ENCODE data around the gene PHLDB1.
"Not testable (repeated sequence)": the region's sequence is repeated elsewhere in the genome, so short reads cannot be mapped to it uniquely, and the experiment has no call there.

Gene PHLDB1

DNA sequence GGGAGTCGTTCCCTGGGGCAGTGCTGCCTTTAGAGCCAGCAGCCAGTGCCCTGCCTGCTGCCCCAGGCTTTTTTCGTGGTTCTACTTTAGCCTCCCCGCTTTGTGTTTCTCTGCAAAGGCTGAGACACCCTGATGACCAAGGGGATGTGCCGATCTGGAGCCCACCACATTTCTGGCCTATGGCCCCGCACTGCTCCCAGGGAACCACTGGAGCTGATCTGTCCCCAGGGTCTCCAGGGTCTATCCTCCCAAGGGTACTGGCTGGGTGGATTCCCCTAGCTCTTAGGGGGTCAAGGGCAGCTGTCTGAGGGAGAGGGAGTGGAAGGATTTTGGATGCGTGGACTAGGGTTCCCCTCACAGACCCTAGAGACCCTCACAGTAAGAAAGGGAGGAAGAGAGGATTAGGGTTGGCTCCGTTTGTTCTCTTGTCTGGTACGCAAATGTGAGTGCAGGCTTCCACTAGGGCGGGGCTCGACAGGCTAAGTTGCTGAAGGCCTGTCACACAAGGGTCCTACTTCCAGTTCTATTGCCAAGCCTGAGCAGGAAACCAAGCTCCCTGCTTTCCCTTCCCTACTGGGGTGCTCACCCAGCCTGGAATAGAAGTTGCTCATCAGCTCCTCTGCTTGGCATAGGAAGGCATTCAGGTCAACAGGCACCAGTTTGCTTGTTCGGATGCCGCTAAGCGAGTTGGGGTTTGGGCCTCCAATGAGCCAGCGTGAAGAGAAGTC lies 52.7 kb downstream of the PHLDB1 start:
- DNase-seq: no peak

DNA sequence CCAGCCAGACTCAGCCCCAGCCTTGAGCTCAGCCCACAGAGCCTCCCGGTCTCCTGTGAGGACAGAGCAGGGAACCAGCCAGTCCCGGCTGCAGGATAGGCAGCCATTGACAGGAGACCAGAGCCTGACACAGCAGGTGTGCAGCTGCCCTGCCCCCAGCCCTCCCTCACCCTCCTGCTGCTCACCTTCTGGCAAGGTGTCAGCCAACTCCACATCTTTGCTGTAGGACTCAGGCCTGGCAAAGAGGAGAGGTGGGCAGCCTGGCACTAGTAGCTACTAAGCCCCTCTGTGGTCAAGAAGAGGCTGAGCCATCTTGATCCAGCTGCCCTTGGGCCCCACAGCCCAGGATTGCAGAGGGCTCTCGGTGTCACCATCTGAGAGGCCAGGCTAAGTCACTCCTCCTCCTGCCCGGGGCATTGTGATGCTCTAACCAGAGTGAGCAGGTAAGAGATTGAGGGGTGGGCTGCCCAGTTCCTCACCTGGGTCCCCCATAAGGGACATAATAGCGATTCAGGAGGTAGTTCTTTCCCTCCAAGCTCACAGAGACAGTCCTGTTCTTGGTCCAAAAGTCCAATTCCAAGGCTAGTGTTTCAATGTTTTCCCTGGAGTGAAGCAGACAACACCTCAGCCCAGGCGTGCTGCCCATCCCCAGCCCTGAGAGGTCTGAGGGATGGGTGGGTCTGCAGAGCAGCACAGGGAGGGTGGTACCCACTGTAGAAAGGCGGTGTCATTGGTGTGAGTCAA lies 53.4 kb downstream of the PHLDB1 start:
- DNase-seq: no peak

DNA sequence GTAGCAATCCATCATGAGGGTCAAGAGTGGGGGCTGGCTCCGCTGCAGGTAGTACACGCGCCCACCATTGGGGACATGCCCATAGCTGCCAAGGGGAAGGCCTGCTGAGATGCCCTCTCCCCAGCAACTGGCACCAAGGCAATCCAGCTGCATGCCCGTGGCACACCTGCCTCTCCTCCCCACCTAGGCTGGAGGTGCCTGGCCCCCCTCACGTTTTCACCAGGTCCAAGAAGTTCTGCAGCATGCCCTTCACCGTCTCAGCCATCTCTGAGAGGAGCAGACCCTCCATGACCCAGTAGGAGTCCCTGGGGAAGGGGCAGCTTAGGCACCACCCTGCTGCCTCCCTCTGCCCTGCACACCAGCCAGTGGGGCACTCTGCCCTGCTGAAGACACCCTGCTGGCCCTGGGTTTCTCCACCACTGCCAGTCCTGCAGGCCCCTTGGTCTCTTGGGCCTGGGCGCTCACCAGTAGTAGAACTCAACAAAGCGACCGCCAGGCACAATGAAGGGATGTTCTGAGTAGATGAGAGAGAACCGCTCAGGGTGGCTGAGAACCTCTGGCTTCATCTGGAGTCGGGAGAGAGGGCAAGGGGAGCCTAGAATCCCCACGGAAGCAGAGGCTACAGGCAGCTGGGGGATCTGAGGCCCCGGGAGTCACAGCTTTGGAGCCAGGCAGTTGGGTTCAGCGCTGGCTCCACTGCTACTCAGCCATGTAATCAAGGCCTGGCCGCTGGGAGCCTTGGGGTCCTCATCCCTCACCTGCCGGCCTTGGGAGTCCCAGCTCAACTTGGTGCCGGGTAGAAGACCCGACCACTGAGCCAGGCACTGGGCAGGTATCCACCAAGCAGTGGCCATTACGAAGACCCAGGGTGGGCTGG lies 54.2 kb downstream of the PHLDB1 start:
- no peak for DNase-seq

DNA sequence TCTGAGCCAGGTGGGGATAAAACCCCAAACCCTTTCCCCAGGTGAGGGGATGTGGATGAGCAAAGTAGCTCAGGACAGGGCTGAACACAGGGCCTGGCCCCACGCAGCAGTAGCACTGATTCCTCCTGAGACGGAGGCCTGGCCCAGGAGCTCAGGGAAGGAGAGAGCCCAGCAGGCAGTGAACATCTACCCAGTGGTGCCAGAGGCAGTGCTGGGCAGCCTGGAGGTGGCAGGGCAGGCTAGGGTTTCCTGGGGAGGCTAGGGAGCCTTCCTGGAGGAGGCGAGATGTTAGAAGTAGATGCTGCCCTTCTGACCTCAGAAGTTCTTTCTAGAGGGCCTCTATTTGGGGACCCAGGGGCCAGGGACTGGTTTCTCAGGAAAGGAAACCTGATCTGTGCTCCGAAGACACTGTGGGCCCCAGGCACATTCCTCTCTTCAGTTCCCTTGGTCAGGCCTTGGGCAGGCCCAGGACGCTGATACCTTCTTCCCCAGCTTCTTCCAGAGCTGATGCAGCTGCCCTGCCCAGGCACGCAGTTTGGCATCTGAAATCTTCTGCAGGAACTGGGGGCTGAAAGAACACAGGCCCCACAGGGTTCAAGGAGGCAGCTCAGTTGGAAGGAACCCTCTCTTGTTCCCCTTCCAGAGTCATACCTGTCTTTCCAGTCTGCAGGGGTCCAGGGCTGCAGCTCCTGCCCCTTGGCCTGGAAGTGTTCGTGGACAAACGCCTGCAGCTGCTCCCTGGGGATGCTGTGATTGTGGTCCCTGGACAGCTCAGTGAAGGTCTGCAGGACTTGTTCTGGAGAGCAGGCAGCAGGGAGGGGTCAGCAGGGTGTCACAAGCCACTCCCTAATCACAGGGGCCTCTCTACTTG lies 55.2 kb downstream of the PHLDB1 start:
- no peak for DNase-seq

DNA sequence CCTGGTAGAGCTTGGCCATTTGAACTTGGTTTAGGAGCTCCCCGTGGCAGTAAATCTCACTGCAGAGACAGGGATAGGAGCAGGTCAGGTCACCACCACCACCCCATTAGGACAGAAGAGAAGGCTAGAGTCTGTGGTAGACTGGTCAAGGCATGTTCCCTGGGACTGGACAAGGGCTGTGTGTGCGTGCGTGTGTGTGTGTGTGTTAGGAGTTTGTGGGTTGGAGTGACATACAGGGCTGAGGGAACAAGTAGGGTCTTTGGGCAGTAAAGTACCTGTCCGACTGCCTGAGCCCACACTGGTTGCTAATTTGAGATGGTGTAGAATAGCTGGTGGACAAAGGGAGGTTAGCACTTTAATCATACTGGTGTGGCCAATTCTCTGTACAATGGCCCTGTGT lies 56.0 kb downstream of the PHLDB1 start:
- no peak for DNase-seq

DNA sequence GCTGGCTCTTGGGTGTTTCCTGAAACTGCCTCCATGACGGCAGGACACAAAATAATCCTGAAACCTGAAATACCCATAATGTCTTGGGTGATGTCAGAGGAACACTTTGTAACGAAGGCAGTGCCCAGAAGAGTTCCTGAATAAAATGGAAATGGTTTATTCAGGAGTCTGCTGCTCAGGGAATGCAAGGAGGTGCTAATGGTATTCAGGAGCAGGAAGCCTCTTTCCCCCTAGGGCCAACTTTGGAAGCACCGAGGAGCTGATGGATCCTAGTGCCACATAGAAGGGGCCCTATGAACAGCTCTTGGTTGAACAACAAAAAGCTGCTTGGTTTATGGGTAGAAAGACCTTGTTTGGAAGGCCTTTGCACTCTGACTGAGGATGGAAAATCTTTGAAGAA lies 56.5 kb downstream of the PHLDB1 start:
- no peak for DNase-seq

DNA sequence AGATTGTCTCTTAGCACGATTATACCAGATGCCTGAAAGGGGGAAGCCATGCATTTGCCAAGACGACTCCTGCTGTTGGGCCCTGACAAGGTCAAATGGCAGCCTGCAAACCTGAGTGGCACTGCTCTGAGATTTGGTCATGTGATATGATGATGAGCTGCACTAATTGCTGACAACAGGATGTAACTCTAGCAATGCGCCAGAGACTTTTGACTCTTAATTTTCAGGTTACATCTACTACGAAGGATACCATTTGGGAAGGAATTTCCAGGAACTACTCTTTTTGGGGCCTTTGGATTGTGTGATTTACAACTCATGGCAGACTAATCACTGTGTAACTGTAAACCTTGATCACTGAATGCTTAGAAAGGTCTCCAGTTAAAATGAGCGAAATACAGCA lies 59.0 kb downstream of the PHLDB1 start:
- DNase-seq: no peak

DNA sequence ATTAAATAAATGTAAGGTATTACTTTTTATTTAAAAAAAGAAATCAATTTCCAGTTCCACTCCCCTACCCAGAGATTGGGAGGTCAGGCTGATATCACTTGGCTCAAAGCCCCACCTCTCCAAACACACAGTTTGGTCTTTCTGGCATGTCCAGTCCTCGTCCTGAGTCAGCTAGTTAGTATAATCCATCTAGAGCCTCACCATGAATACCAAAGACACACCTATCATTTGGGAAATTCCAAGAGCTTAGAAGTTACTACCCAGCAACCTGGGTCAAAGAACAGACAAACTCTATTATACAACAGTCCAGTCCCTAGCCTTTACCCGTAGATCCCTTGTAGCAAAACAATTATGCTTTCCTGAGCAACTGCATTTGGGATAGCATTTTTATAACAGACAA lies 62.6 kb downstream of the PHLDB1 start:
- no peak for DNase-seq

DNA sequence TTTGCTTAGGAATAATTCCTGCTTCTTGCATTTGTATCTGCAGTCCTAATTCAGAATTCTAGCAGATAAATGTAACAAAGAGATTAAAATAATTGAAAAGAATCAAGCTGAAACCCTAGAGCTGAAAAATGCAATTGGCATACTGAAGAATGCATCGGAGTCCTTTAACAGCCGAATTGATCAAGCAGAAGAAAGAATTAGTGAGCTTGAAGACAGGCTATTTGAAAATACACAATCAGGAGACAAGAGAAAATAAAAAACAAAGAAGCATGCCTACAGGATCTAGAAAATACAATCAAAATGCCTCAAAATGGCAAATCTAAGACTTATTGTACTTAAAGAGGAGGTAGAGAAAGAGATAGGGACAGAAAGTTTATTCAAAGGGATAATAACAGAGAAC lies 63.8 kb downstream of the PHLDB1 start:
- no peak for DNase-seq

DNA sequence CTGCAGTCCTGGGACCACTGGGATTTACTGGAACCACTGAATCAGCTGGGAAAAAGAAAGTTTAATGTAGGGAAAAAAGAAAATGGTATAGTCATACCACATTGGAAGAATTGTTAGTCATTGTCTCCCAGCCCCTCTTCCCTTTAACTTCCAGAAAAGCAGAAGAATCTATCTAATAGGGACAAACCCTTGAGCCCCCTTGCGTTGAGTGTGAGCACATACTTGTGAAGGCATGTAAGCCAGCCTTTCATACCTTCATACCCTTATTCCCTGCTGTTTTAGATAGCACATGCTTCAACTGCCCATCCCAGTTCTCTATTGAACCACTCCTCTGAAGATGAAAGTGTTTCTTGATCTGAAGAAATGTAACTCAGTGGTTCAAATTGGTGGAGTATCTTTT lies 65.4 kb downstream of the PHLDB1 start:
- no peak for DNase-seq

DNA sequence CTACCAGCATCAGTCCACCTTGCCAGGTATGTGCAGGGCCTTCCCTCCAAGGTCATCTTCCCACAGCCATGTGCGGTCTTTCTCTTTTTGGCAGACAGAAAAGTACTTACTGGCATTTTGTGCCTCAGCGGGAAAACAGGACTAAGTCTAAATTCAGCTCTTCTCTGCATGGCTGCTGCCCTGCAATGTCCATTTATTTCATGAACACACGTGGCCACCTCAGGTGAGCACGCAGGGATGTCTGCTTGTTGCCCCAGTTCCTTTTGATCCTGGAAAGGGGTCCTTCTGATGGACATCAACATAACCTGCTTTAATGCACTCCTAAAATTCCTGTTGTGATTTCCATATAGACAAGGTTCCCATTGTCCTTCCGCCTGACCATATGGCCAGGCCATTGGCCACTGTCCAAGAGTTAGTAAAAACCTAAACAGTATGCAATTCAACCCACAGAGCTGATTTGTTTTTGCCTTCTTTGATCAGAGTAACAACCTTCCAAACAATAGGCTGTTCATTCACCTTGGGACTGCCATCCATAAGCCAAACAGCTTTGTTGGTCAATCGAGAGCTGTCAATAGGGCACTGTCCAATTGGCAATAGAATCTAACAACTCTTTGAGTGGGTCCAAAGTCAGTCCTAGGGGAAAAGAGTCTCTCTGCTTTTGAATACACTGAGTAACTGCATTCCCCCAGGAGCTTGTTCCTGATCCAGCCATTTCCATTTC lies 66.1 kb downstream of the PHLDB1 start:
- DNase-seq: no peak

DNA sequence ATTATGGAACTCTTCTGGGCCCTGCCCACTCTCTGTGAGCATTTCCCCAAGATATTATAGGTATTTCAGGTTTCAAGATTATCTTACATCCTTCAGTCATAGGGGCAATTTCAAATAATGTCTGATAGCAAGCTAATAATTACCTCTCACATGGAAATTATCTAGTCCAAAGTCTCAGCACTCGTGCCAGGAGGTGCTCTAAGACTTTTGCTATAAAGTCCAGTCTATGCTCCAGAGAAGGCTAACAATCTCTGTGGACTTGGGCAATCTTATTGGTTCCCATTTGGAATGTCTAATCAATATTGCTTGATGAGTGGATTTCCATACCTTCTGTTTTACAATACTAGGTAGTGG lies 66.6 kb downstream of the PHLDB1 start:
- no peak for DNase-seq

DNA sequence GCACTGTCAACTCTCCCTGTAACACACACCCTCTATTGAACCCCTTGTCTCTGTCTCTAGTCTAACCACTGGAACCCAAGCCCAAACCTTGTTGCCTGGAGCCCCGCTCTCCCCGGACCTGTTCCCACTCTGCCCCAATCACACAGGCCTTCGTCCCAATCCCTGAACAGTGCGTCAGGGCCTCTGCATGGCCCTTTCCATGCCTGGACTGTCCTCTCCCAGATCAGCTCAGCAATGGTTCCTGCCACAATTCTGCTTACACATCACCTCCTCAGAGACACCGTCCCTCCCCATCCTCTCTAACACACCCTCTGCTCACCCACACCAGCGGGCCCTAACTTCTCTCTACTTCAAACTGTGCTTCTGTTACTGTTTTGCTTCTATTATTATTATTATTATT lies 70.6 kb downstream of the PHLDB1 start:
- DNase-seq: no peak

DNA sequence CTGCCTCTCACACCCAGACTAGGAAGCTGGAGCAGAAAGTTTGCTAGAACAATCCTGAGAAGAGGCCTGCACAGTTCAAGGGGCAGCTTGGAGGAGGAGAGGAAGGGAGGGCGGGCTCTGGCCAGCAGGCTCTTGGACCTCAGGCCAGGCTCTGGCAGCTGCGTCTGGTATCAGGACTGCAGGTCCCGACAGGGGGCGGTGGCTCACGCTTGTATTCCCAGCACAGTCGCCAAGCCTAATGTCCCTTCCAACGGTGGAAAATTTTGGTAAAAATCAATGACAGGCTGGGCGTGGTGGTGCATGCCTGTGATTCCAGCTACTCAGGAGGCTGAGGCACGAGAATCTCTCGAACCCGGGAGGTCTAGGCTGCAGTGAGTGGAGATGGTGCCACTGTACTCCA lies 71.5 kb downstream of the PHLDB1 start:
- DNase-seq: not testable (repeated sequence)

DNA sequence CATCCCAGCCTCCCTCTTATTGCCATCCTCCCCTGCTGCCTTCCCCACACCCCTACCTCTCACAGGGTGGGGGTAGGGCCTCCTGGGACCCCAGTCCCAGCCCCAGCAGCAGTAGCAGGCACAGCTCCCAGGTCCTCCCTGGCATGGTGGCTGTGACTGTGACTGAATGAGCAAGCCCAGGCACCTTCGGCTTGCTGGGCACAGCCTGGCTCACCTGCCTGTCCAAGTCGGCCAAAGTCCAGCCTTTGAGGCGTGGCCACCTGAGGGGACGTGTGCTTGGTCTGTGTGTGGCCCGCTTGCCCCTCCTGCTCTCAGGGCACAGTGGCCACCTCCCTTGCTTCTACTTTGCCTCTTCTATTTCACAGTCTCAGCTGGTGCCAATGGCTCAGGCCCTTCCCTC lies 72.1 kb downstream of the PHLDB1 start, which contains the start of gene TREH:
Gene TREH (minus strand): TSS at position 168 of the 400 bp plus-strand sequence. CDS start 23 bp downstream, at position 145.
- DNase-seq: no peak

DNA sequence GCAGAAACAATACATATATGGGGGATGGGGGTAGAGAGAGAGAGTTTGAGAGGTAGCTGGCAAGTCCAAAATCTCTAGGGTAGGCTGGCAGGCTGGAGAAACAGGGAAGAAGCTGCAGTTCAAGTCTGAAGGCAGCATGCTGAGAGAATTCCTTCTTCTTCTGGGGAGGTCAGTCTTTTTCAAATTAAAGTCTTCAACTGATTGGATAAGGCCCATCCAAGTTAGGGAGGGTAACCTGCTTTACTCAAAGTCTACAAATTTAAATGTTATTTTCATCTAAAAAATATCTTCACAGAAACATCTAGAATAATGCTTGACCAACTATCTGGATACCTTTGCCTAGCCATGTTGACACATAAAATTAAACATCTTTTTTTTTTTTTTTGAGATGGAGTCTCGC lies 75.0 kb downstream of the PHLDB1 start:
- DNase-seq: no peak

DNA sequence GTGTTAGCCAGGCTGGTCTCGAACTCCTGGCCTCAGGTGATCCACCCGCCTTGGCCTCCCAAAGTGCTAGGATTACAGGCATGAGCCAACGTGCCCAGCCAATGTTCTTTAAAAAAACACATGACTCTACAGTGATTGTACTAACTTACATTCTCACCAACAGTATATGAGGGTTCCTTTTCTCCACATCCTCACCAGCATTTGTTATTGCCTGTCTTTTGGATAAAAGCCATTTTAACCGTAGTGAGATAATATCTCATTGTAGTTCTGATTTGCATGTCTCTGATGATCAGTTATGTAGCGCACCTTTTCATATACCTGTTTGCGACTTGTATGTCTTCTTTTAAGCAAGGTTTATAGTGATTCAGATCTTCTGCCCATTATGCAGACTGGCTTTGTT lies 75.5 kb downstream of the PHLDB1 start:
- DNase-seq: not testable (repeated sequence)

DNA sequence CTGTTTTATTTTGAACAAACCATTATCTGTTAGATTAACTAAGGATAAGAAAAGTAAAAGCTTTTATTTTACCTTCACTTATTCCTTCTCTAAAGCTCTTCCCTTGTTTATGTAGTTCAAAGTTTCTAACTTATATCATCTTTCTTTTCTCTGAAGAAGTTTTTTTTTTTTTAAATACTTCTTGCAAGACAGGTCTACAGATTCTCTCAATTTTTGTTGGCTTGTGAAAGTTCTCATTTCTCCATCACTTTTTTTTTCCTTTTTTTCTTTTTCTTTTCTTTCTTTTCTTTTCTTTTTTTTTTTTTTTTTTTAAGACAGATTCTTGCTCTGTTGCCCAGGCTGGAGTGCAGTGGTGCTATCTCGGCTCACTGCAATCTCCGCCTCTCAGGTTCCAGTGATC lies 76.8 kb downstream of the PHLDB1 start:
- no peak for DNase-seq

DNA sequence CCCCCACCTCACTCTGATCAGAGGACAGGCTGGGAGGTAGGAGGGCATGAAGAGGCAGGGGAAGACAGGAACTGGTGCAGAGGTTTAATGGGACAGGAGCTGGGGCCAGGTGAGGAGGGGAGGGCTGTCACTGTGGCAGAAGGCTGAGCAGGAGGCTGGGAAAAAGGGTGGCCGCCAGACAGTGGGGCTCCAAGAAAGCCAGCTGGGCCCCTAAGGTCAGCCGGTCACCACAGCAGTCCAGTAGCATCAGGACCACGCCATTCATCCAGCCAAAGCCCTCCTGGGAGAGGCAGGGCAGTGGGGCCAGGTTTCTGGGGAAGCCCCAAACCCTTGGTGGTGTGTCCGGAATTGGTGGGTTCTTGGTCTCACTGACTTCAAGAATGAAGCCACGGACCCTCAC lies 80.5 kb downstream of the PHLDB1 start:
- DNase-seq: no peak

DNA sequence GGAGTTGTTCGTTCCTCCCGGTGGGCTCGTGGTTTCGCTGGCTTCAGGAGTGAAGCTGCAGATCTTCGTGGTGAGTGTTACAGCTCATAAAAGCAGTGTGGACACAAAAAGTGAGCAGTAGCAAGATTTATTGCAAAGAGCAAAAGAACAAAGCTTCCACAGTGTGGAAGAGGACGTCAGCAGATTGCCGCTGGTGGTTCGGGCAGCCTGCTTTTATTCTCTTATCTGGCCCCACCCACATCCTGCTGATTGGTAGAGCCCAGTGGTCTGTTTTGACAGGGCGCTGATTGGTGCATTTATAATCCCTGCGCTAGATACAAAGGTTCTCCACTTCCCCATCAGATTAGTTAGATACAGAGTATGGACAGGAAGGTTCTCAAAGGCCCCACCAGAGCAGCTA lies 80.9 kb downstream of the PHLDB1 start:
- DNase-seq: not testable (repeated sequence)

DNA sequence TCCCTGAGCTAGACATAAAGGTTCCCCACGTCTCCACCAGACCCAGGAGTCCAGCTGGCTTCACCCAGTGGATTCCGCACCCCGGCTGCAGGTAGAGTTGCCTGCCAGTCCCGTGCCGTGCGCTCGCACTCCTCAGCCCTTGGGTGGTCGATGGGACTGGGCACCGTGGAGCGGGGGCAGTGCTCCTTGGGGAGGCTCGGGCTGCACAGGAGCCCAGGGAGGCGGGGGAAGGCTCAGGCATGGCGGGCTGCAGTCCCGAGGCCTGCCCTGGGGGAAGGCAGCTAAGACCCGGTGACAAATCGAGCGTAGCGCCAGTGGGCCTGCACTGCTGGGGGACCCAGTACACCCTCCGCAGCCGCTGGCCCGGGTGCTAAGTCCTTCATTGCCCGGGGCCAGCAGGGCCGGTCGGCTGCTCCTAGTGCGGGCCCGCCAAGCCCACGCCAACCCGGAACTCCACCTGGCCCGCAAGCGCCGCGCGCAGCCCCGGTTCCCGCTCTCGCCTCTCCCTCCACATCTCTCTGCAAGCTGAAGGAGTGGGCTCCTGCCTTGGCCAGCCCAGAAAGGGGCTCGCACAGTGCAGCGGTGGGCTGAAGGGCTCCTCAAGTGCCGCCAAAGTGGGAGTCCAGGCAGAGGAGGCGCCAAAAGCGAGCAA lies 81.6 kb downstream of the PHLDB1 start:
- no peak for DNase-seq

DNA sequence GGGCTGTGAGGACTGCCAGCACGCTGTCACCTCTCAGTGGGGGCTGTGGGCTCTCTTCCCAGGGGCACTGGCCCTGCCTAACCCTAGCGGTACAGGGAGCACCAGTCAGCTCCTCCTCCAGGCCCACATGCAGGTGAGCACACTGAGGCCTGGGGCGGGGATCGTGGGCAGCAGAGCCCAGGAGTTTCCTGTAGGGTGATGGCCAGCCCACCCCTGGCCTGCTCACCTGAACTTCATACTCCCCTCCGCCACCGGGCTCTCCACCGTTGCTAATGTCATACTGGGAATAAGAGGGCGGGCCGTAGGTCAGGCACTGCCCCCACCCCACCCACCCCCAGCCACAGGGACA lies 82.1 kb downstream of the PHLDB1 start:
- no peak for DNase-seq

All from CD4-positive, alpha-beta T cell treated with Interleukin-6 for 4 hours (primary cell).